Measurements from ENCODE around the gene FOXN3.

FOXN3 gene

DNA sequence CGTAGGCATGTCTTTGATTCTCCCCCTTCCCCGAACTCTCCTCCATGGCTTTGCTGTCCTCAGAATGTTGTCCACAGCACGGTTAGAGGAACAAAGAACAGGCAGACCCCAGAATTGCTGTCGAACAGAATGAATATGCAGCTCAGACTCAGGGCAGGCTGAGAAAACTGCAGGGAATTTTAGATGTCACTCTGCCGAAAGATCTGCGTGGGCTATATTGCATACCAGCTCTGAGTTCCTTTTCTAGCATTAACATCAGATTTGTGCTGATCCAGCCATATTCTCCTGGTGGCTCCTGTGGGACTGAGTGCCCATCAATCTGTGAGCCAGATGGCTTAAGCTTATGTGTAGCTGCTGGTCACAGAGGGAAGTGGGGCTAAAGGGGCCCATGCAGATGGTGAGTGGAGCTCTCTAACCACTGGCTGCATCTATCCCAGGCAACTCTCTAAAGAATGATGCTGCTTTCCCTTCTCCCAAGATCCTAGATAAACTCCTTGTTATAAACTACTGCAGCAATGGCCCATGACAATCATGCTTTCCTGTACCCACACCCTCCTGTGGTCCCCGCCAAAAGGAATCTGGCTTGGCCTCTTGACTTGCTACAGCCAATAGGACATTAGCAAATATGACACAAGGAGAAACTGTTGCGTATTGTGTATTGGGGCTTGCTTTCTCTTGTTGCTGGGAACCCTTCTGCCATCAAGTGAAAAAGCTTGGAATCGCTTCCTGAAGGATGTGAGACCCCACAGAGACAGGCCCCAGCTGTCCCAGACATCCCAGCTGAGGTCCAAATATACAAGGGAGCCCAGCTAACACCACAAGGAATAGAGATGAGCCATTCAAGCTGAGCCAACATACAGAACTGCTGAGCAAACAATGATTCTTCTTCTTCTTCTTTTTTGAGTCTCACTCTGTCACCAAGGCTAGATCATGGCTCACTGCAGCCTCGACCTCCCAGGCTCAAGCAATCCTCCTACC, 101.3 kb downstream of the FOXN3 start:
- Histone ChIP-seq H3K27ac (ENCODE audit: low read length) (no peak overlapping the region), H3K27me3 (ENCODE audit: control insufficient read depth in 1 of 2, insufficient read depth in 2 of 2, low read length in 2 of 2) (no peaks in the 10 kb centered on the region), H3K9me3 (ENCODE audit: control insufficient read depth in 2 of 2, low read length in 2 of 2) (peaks cover 0 to 2% of the 10 kb centered on the region in 2 donors), H3K36me3 (ENCODE audit: control insufficient read depth in 2 of 2, insufficient read depth in 2 of 2, low read length in 2 of 2) (peaks cover 0 to 3% of the 10 kb centered on the region in 2 donors), H3K4me3 (ENCODE audit: low read length in 2 of 2) (no peak overlapping the region), H3K9ac (ENCODE audit: low read length in 2 of 2) (no peak overlapping the region), H3K4me1 (ENCODE audit: control insufficient read depth, insufficient read depth, low read length) (peaks cover 4% of the 10 kb centered on the region)

DNA sequence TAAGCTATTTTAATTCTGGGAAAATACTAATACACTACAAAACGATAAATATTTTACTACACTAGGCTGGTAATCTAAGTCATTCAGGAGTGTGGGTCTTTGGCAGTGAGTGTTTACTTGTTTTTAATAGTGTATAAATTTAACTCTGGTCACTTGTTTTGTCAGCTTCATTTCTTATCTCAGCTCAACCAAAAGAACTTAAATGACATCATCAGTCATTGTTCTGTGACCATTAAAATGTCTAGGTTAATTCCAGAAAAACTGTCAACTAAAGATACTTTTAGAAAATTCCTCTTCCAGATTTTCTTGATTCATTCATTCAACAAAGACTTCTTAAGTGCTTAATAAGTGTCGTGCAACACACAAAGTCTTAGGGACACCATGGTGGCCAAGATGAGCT, 102.8 kb downstream of the FOXN3 start:
- Histone ChIP-seq H3K36me3 (ENCODE audit: control insufficient read depth in 2 of 2, insufficient read depth in 2 of 2, low read length in 2 of 2) (peaks cover 0 to 3% of the 10 kb centered on the region in 2 donors), H3K27me3 (ENCODE audit: control insufficient read depth in 1 of 2, insufficient read depth in 2 of 2, low read length in 2 of 2) (no peaks in the 10 kb centered on the region), H3K9ac (ENCODE audit: low read length in 2 of 2) (no peak overlapping the region), H3K9me3 (ENCODE audit: control insufficient read depth in 2 of 2, low read length in 2 of 2) (peaks cover 0 to under 1% of the 10 kb centered on the region in 2 donors), H3K4me3 (ENCODE audit: low read length in 2 of 2) (no peak overlapping the region), H3K27ac (ENCODE audit: low read length) (no peak overlapping the region), H3K4me1 (ENCODE audit: control insufficient read depth, insufficient read depth, low read length) (peaks cover 4% of the 10 kb centered on the region)

DNA sequence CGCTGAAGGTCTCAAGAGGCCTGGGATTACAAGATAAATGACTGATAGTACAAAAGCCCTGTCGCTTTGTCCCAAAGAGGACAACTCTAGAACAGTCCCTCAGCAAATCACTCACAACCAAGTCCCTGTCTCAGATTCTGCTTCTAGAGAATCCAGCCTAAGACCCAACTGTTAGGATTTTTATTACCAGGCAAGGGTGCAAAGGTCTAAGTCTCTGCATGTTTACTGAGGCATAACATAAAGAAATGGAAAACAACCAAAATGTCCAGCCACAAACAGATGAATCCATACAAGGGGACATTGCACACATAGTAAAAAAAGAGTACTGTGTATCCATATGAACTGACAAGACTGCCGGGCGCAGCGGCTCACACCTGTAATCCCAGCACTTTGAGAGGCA, 104.1 kb downstream of the FOXN3 start:
- H3K4me1 ChIP-seq (ENCODE audit: control insufficient read depth, insufficient read depth, low read length): peaks cover 4% of the 10 kb centered on the region
- H3K9ac ChIP-seq (ENCODE audit: low read length in 2 of 2): no peak overlapping the region
- H3K27ac ChIP-seq (ENCODE audit: low read length): no peak overlapping the region
- no peak overlapping the region for H3K4me3 ChIP-seq (ENCODE audit: low read length in 2 of 2)
- peaks cover 0 to 3% of the 10 kb centered on the region in 2 donors for H3K36me3 ChIP-seq (ENCODE audit: control insufficient read depth in 2 of 2, insufficient read depth in 2 of 2, low read length in 2 of 2)
- H3K9me3 ChIP-seq (ENCODE audit: control insufficient read depth in 2 of 2, low read length in 2 of 2): no peaks in the 10 kb centered on the region
- H3K27me3 ChIP-seq (ENCODE audit: control insufficient read depth in 1 of 2, insufficient read depth in 2 of 2, low read length in 2 of 2): no peaks in the 10 kb centered on the region

DNA sequence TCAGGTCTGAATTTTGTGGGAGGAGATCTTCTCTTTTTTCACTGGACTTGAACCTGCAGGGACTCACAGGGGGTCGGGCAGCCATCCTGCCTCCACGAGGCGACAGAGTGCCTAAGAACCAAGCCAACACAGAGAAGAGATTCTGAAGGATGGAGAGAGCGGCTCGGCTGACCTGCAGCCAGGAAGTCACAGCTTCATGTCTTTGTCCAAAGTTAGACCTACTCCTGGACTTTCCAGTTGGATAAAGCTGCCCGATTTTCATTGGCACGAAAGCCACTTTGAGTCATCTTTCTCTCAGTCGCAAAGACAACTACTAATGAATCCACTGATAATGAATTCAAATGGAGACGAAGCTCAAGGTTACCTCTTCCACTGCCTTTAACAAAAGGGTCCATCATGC, 106.8 kb downstream of the FOXN3 start:
- Histone ChIP-seq H3K27ac (ENCODE audit: low read length) (no peak overlapping the region), H3K4me3 (ENCODE audit: low read length in 2 of 2) (no peak overlapping the region), H3K27me3 (ENCODE audit: control insufficient read depth in 1 of 2, insufficient read depth in 2 of 2, low read length in 2 of 2) (no peaks in the 10 kb centered on the region), H3K9ac (ENCODE audit: low read length in 2 of 2) (no peak overlapping the region), H3K4me1 (ENCODE audit: control insufficient read depth, insufficient read depth, low read length) (peaks cover 6% of the 10 kb centered on the region), H3K36me3 (ENCODE audit: control insufficient read depth in 2 of 2, insufficient read depth in 2 of 2, low read length in 2 of 2) (peaks cover 0 to 2% of the 10 kb centered on the region in 2 donors), H3K9me3 (ENCODE audit: control insufficient read depth in 2 of 2, low read length in 2 of 2) (no peaks in the 10 kb centered on the region)

DNA sequence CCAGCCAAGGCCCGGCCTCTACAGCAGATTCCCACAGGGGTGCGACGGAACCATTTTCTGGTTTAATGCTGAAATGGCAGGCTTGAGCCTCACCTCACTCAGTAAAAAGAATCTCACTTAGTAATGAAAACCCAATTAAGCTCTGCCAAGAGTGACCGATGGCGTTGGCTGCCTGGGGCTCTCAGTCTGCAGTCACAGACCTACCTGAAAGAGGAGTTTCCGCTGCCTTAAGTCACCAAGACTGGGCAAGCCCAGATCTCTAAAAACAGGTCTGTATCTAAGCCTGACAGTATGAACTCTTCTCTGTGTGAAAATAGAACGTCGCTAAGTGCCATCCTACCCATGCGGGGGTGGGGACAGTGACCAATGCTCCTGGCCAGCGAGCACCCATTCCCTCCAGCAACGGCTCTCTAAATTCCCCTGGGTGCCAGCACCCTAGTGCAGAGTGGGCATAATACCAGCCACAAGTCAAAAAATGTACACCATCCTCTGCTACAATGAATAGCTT, 107.3 kb downstream of the FOXN3 start:
- no peak overlapping the region for H3K4me3 ChIP-seq (ENCODE audit: low read length in 2 of 2)
- H3K4me1 ChIP-seq (ENCODE audit: control insufficient read depth, insufficient read depth, low read length): peaks cover 11% of the 10 kb centered on the region
- peaks cover 0 to 2% of the 10 kb centered on the region in 2 donors for H3K36me3 ChIP-seq (ENCODE audit: control insufficient read depth in 2 of 2, insufficient read depth in 2 of 2, low read length in 2 of 2)
- no peak overlapping the region for H3K9ac ChIP-seq (ENCODE audit: low read length in 2 of 2)
- no peaks in the 10 kb centered on the region for H3K9me3 ChIP-seq (ENCODE audit: control insufficient read depth in 2 of 2, low read length in 2 of 2)
- no peak overlapping the region for H3K27ac ChIP-seq (ENCODE audit: low read length)
- no peaks in the 10 kb centered on the region for H3K27me3 ChIP-seq (ENCODE audit: control insufficient read depth in 1 of 2, insufficient read depth in 2 of 2, low read length in 2 of 2)

DNA sequence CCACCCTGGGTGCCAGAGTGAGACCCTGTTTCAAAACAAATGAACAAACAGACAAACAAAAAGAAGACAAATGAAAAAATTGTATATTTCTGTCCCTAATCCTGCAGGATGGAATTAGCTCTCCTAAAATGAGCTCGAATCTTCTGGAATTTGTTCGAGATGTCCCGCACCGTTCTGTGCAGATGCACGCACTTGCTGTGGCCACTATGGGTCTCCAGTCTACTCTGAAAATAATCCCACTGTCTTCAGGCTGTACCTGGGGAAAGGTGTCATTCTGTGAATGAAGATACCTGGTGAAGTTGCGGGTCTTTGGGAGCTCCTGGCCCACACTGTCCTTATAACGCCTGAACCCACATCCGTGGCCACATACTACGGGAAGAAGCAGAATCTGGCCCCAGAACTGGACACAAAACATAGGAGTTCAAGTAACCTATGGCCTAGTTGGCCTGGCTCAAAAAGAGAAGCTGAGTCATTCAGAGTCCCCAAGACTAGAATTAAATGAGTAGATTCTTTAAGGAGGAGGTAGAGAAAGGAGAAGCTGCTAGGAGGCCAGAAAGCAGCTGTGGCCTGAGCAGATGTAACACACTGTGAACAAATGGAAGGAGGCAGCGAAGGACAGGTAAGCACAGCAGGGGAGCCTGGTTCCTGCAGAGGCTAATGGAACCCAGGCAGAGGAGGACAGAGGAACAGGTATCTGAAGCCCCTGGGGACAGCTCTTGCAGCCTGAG, 108.6 kb downstream of the FOXN3 start:
- Histone ChIP-seq H3K27ac (ENCODE audit: low read length) (no peak overlapping the region), H3K27me3 (ENCODE audit: control insufficient read depth in 1 of 2, insufficient read depth in 2 of 2, low read length in 2 of 2) (no peaks in the 10 kb centered on the region), H3K36me3 (ENCODE audit: control insufficient read depth in 2 of 2, insufficient read depth in 2 of 2, low read length in 2 of 2) (peaks cover 0 to 2% of the 10 kb centered on the region in 2 donors), H3K9me3 (ENCODE audit: control insufficient read depth in 2 of 2, low read length in 2 of 2) (no peaks in the 10 kb centered on the region), H3K4me3 (ENCODE audit: low read length in 2 of 2) (no peak overlapping the region), H3K9ac (ENCODE audit: low read length in 2 of 2) (no peak overlapping the region), H3K4me1 (ENCODE audit: control insufficient read depth, insufficient read depth, low read length) (peaks cover 24% of the 10 kb centered on the region)

DNA sequence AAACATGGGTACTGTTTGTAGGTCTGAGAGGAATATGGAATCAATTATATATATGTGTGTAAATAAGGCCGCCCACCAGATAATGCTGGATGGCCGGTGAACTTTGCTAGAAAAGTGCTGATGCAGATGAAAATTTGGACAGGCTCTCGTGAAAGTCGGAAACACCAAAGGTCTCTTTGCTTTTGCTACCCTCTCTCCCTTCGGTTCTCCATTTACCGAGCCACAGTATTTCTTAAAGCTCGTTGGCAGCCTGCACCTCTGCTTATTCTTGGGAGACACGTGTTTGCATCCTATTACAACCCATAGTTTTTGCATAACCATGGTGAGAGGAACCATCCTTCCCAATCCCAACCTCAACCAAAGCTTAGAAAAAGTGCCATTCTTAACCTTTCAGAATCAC, 109.6 kb downstream of the FOXN3 start:
- H3K4me1 ChIP-seq (ENCODE audit: control insufficient read depth, insufficient read depth, low read length): peaks cover 34% of the 10 kb centered on the region
- H3K27ac ChIP-seq (ENCODE audit: low read length): no peak overlapping the region
- H3K9ac ChIP-seq (ENCODE audit: low read length in 2 of 2): no peak overlapping the region
- no peaks in the 10 kb centered on the region for H3K9me3 ChIP-seq (ENCODE audit: control insufficient read depth in 2 of 2, low read length in 2 of 2)
- no peaks in the 10 kb centered on the region for H3K36me3 ChIP-seq (ENCODE audit: control insufficient read depth in 2 of 2, insufficient read depth in 2 of 2, low read length in 2 of 2)
- H3K27me3 ChIP-seq (ENCODE audit: control insufficient read depth in 1 of 2, insufficient read depth in 2 of 2, low read length in 2 of 2): no peaks in the 10 kb centered on the region
- H3K4me3 ChIP-seq (ENCODE audit: low read length in 2 of 2): no peak overlapping the region

DNA sequence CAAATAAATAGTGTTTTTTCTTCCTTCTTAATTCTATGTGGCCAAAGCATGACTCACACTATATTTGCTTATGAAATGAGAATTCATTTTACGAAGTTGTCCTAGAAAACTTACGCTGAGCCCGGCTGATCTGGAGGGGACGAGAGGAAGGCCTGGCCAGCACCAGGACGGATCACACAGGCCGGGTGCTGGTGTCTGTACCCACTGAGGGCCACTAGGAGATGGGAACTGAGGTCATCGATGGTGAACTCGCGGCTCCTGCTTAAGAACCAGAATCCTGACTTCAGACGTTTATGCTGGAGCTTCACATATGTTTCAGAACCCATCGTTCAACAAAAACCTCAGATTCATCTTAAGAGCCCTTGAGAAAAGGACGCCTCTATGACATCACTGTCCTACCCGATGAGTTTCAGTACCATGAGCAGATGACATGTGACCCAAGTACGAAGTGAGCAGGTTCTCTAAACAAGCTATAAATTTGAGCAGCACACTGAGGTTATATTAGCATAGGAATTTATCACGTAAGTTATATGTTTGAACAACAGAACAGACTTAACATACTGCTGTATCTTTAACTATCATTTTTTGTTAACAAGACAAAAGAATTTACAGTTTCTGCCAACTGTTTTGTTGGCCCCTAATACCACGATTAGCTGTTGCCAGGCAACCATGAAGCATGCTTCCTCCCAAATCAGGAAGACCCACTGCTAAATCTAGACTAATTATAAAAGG, 111.9 kb downstream of the FOXN3 start:
- Histone ChIP-seq H3K4me3 (ENCODE audit: low read length in 2 of 2) (peak overlapping the region in 1 of 2 donors; percentile 44), H3K27ac (ENCODE audit: low read length) (peak overlapping the region; percentile 91), H3K27me3 (ENCODE audit: control insufficient read depth in 1 of 2, insufficient read depth in 2 of 2, low read length in 2 of 2) (no peaks in the 10 kb centered on the region), H3K9me3 (ENCODE audit: control insufficient read depth in 2 of 2, low read length in 2 of 2) (no peaks in the 10 kb centered on the region), H3K36me3 (ENCODE audit: control insufficient read depth in 2 of 2, insufficient read depth in 2 of 2, low read length in 2 of 2) (no peaks in the 10 kb centered on the region), H3K4me1 (ENCODE audit: control insufficient read depth, insufficient read depth, low read length) (peaks cover 36% of the 10 kb centered on the region), H3K9ac (ENCODE audit: low read length in 2 of 2) (peak overlapping the region; percentile 37 to 84)

DNA sequence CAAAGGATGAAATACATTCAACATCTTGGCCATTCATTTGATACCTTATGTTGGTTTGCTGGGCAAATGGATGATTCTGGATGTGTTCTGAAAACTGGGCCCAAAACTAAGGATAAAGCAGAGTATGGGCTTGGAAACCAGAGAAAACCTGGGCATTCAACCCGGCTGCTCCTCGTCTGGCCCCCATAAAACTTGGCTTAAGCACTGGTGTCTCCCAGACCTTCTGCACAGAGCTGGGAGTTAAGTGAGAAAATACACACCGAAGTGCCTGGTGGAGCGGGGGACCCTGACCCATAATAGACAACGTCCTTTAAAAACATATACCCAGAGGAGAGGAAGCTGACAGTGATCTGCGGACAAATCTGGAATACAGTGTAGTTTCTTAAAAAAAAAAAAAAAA, 112.5 kb downstream of the FOXN3 start:
- Histone ChIP-seq H3K27me3 (ENCODE audit: control insufficient read depth in 1 of 2, insufficient read depth in 2 of 2, low read length in 2 of 2) (no peaks in the 10 kb centered on the region), H3K27ac (ENCODE audit: low read length) (peak overlapping the region; percentile 91), H3K4me1 (ENCODE audit: control insufficient read depth, insufficient read depth, low read length) (peaks cover 36% of the 10 kb centered on the region), H3K9ac (ENCODE audit: low read length in 2 of 2) (peak overlapping the region; percentile 76 to 84), H3K9me3 (ENCODE audit: control insufficient read depth in 2 of 2, low read length in 2 of 2) (no peaks in the 10 kb centered on the region), H3K4me3 (ENCODE audit: low read length in 2 of 2) (peak overlapping the region in 1 of 2 donors; percentile 58), H3K36me3 (ENCODE audit: control insufficient read depth in 2 of 2, insufficient read depth in 2 of 2, low read length in 2 of 2) (no peaks in the 10 kb centered on the region)
